Motor neuron (in vitro differentiated cells): ENCODE data around the gene GINS1. TPM values are rescaled to one million over a fixed set of nuclear protein-coding genes. Genes with fewer than 3 reads are reported as not detected.

Source experiments
- ATAC-seq, 8 experiments: fragments of 200-7000 bp; cut with Tn5 transposase; replicated peaks in 6 of 8; 2 replicates each; pipeline ENCODE4 v1.8.0; 2021; ENCODE audit warnings: mild to moderate bottlenecking in 8 of 8, moderate library complexity in 8 of 8
- H3K27ac ChIP-seq, 2 donors: fragments of 250-450 bp; sonication (Bioruptor Pico); 2 replicates each; pipeline ENCODE4 v1.9.0; 2021; ENCODE audit warnings: antibody characterized with exemption in 2 of 2, mild to moderate bottlenecking in 2 of 2, moderate library complexity in 1 of 2
- H3K4me1 ChIP-seq, 2 donors: fragments of 250-450 bp; sonication (Bioruptor Pico); replicated peaks in 1 of 2; 2 replicates each; pipeline ENCODE4 v1.6.1; 2021; ENCODE audit warnings: antibody characterized with exemption in 2 of 2, mild to moderate bottlenecking in 2 of 2, moderate library complexity in 1 of 2
- H3K4me3 ChIP-seq, 5 donors: fragments of 250-450 bp; sonication (Bioruptor Pico); 2 replicates each; pipeline ENCODE4 v1.9.0; 2021; ENCODE audit warnings: antibody characterized with exemption in 5 of 5, mild to moderate bottlenecking in 5 of 5, moderate library complexity in 4 of 5
- WGBS, 10 experiments: fragments of 450-650 bp; shearing (Covaris generic); methylation state at CpG; one replicate each; pipeline ENCODE4 v1.0.0; 2022; 5-methylcytosine and 5-hydroxymethylcytosine counted together
- in situ Hi-C, 9 experiments: fragments of 400-800 bp; cut with MboI; loops; one replicate each; pipeline ENCODE4 v1.15.0; 2021; ENCODE audit warnings: low sequenced_read_pairs in 9 of 9, low pct_unique_long_range_greater_than_20kb in 2 of 9; ENCODE audit not compliant: unreplicated experiment in 9 of 9
- total RNA-seq, 8 experiments: library from RNA; unstranded; fragments of 300-600 nt; gene quantifications; 2 replicates each; pipeline versions ENCODE4 v1.2.3 to v1.2.4, GENCODE V29; 2022

The GINS1 gene
- total RNA-seq, 8 experiments from 2014 or later: 0.71 to 29.1 (median 4.5) TPM

GRCh38 chr20:25485872-25486271 is 78.4 kb downstream of the GINS1 start:
- in situ Hi-C loops: no loop called here
- Histone ChIP-seq H3K4me1 (no peaks in the 10 kb centered on the region), H3K27ac (no peak overlapping the region), H3K4me3 (no peak overlapping the region)
- WGBS, 10 experiments: 60 to 100% (median 92%) methylated on average over 1 to 2 of the region's 2 CpGs; no CpG with 5 or more reads in 1 of the 10 experiments
- ATAC-seq: no peak

GRCh38 chr20:25486377-25486776 is 78.9 kb downstream of the GINS1 start:
- Histone ChIP-seq H3K4me3 (no peak overlapping the region), H3K27ac (no peak overlapping the region), H3K4me1 (no peaks in the 10 kb centered on the region)
- 15 to 90% (median 56%) methylated on average over 1 to 4 of the region's 9 CpGs; no CpG with 5 or more reads in 4 of the 10 experiments for WGBS, 10 experiments
- peak in 5 of 8 experiments; percentile 10 to 77 (median 58) for ATAC-seq
- in situ Hi-C loops: no loop called here

GRCh38 chr20:25487306-25487705 is 79.8 kb downstream of the GINS1 start:
- H3K4me1 ChIP-seq: no peaks in the 10 kb centered on the region
- ATAC-seq: no peak
- 11 to 83% (median 73%) methylated on average over 1 to 2 of the region's 2 CpGs; no CpG with 5 or more reads in 3 of the 10 experiments for WGBS, 10 experiments
- no peak overlapping the region for H3K4me3 ChIP-seq
- H3K27ac ChIP-seq: no peak overlapping the region
- in situ Hi-C loops: no loop called here

- Histone ChIP-seq H3K4me1 (no peaks in the 10 kb centered on the region), H3K27ac (no peak overlapping the region), H3K4me3 (no peak overlapping the region)
- ATAC-seq: no peak
- 80 to 100% (median 98%) methylated on average over 1 to 4 of the region's 11 CpGs; no CpG with 5 or more reads in 4 of the 10 experiments for WGBS, 10 experiments
- in situ Hi-C loops: no loop called here
Observed at GRCh38 chr20:25487975-25488374, 80.5 kb downstream of the GINS1 start.

- WGBS, 10 experiments: 80 to 96% methylated on average over 1 to 5 of the region's 15 CpGs; no CpG with 5 or more reads in 8 of the 10 experiments
- H3K27ac ChIP-seq: no peak overlapping the region
- in situ Hi-C loops: no loop called here
- ATAC-seq: no peak
- H3K4me1 ChIP-seq: no peaks in the 10 kb centered on the region
- no peak overlapping the region for H3K4me3 ChIP-seq
Observed at GRCh38 chr20:25489221-25489871, 81.9 kb downstream of the GINS1 start.

- no peak overlapping the region for H3K4me3 ChIP-seq
Observed at GRCh38 chr20:25490656-25491445, 83.4 kb downstream of the GINS1 start.

GRCh38 chr20:25491446-25492038 is 84.1 kb downstream of the GINS1 start:
- in situ Hi-C loops: no loop called here
- no peak overlapping the region for H3K27ac ChIP-seq
- WGBS, 10 experiments: 84 to 100% (median 97%) methylated on average over 1 to 5 of the region's 12 CpGs; no CpG with 5 or more reads in 6 of the 10 experiments
- no peak overlapping the region for H3K4me3 ChIP-seq
- peak in 2 of 8 experiments; percentile 2 to 25 for ATAC-seq
- H3K4me1 ChIP-seq: no peaks in the 10 kb centered on the region

More at GRCh38 chr20:25490656-25491445, 83.4 kb downstream of the GINS1 start:
- Histone ChIP-seq H3K4me1 (no peaks in the 10 kb centered on the region), H3K27ac (no peak overlapping the region)
- no peak for ATAC-seq
- 83 to 100% (median 100%) methylated on average over 1 to 4 of the region's 15 CpGs; no CpG with 5 or more reads in 4 of the 10 experiments for WGBS, 10 experiments
- in situ Hi-C loops: no loop called here

- WGBS, 10 experiments: 33 to 100% (median 85%) methylated on average over 1 to 8 of the region's 10 CpGs; no CpG with 5 or more reads in 4 of the 10 experiments
- no peak for ATAC-seq
- no peak overlapping the region for H3K4me3 ChIP-seq
- H3K27ac ChIP-seq: no peak overlapping the region
- in situ Hi-C loops: no loop called here
- H3K4me1 ChIP-seq: no peaks in the 10 kb centered on the region
Observed at GRCh38 chr20:25493137-25493536, 85.7 kb downstream of the GINS1 start.

GRCh38 chr20:25493748-25494505 is 86.5 kb downstream of the GINS1 start:
- Histone ChIP-seq H3K4me1 (no peaks in the 10 kb centered on the region), H3K27ac (no peak overlapping the region), H3K4me3 (no peak overlapping the region)
- in situ Hi-C loops: no loop called here
- WGBS, 10 experiments: 20 to 100% methylated on average over 1 of the region's 10 CpGs; no CpG with 5 or more reads in 8 of the 10 experiments
- ATAC-seq: no peak

- no peak overlapping the region for H3K4me3 ChIP-seq
- in situ Hi-C loops: no loop called here
- H3K27ac ChIP-seq: no peak overlapping the region
- ATAC-seq: no peak
- WGBS, 10 experiments: 46 to 100% (median 91%) methylated on average over 1 to 7 of the region's 17 CpGs; no CpG with 5 or more reads in 4 of the 10 experiments
- no peaks in the 10 kb centered on the region for H3K4me1 ChIP-seq
Observed at GRCh38 chr20:25494506-25495188, 87.2 kb downstream of the GINS1 start.

- no peak overlapping the region for H3K4me3 ChIP-seq
- H3K4me1 ChIP-seq: no peaks in the 10 kb centered on the region
- no peak for ATAC-seq
- in situ Hi-C loops: no loop called here
- H3K27ac ChIP-seq: no peak overlapping the region
- 80 to 95% (median 86%) methylated on average over 1 to 8 of the region's 18 CpGs; no CpG with 5 or more reads in 6 of the 10 experiments for WGBS, 10 experiments
Observed at GRCh38 chr20:25495189-25495824, 87.8 kb downstream of the GINS1 start.
